GM12891 (cell line): ENCODE results near the gene JUN.

Experiments used
- DNase-seq: peaks from one replicate; pipeline ENCODE4 v3.0.0; 2011; ENCODE audit warnings: low spot score; ENCODE audit not compliant: insufficient read length
- FAIRE-seq: peaks from 2 replicates; lab custom pipeline; 2011; peaks lifted over from hg19 to GRCh38; lab: Jason Lieb, UNC
- PAX5 ChIP-seq: IDR thresholded peaks from 2 replicates; pipeline ENCODE4 v1.6.1; 2011; ENCODE audit warnings: low read length, moderate library complexity, mild to moderate bottlenecking; ENCODE audit not compliant: insufficient read depth, severe bottlenecking
- POLR2A ChIP-seq: IDR thresholded peaks from 2 replicates; pipeline ENCODE4 v1.6.1; 2011; ENCODE audit warnings: low read depth, low read length, control low read depth
- POLR2AphosphoS5 ChIP-seq: IDR thresholded peaks from 2 replicates; pipeline ENCODE4 v1.6.1; 2011; ENCODE audit warnings: low read depth, low read length, control low read depth
- POU2F2 ChIP-seq: IDR thresholded peaks from 2 replicates; pipeline ENCODE4 v1.6.1; 2011; ENCODE audit warnings: low read depth, mild to moderate bottlenecking, control low read depth, low read length, moderate library complexity
- SPI1 ChIP-seq: IDR thresholded peaks from 2 replicates; pipeline ENCODE4 v1.6.1; 2011; ENCODE audit warnings: low read depth, low read length, control low read depth
- TAF1 ChIP-seq: IDR thresholded peaks from 2 replicates; pipeline ENCODE4 v1.6.1; 2011; ENCODE audit warnings: low read depth, low read length, control low read depth

Gene JUN

GRCh38 chr1:58796416-58796815, 12.6 kb upstream of the JUN start:
- TF ChIP-seq PAX5 (no peak), POU2F2 (no peak), POLR2A (no peak), TAF1 (no peak), POLR2AphosphoS5 (no peak), SPI1 (no peak)

GRCh38 chr1:58794585-58794984, 10.7 kb upstream of the JUN start:
- TF ChIP-seq PAX5 (no peak), SPI1 (no peak), TAF1 (no peak), POLR2A (no peak), POLR2AphosphoS5 (no peak), POU2F2 (no peak)
- FAIRE-seq (no peak), DNase-seq (no peak)

More at GRCh38 chr1:58796416-58796815, 12.6 kb upstream of the JUN start:
- no peak for DNase-seq
- FAIRE-seq, result no peak

GRCh38 chr1:58792846-58793245, 9.0 kb upstream of the JUN start:
- FAIRE-seq, result no peak
- no peak for DNase-seq
- TF ChIP-seq POLR2AphosphoS5 (no peak), TAF1 (no peak), POU2F2 (no peak), PAX5 (no peak), SPI1 (no peak), POLR2A (no peak)

GRCh38 chr1:58791106-58791505, 7.3 kb upstream of the JUN start:
- no peak for TF ChIP-seq POLR2A
- no peak for TF ChIP-seq SPI1
- FAIRE-seq, result no peak
- no peak for DNase-seq

- DNase-seq (no peak), FAIRE-seq (no peak)
- TF ChIP-seq SPI1, result no peak
- no peak for TF ChIP-seq POLR2AphosphoS5
- TF ChIP-seq PAX5, result no peak
- TF ChIP-seq TAF1, result no peak
- no peak for TF ChIP-seq POU2F2
- TF ChIP-seq POLR2A, result no peak
Measured at GRCh38 chr1:58789996-58790660, 6.3 kb upstream of the JUN start.

GRCh38 chr1:58789322-58789856, 5.5 kb upstream of the JUN start:
- DNase-seq (no peak), FAIRE-seq (no peak)
- TF ChIP-seq PAX5, result no peak
- no peak for TF ChIP-seq POU2F2
- TF ChIP-seq POLR2AphosphoS5, result no peak
- no peak for TF ChIP-seq POLR2A
- TF ChIP-seq TAF1, result no peak
- TF ChIP-seq SPI1, result no peak

- TF ChIP-seq PAX5 (no peak), POLR2AphosphoS5 (no peak), POU2F2 (no peak), SPI1 (no peak), TAF1 (no peak), POLR2A (no peak)
- no peak for FAIRE-seq
- no peak for DNase-seq
Measured at GRCh38 chr1:58788259-58788658, 4.4 kb upstream of the JUN start.

- TF ChIP-seq POLR2AphosphoS5, result no peak
- TF ChIP-seq TAF1, result no peak
- TF ChIP-seq POLR2A, result no peak
- TF ChIP-seq SPI1, result no peak
- no peak for TF ChIP-seq PAX5
- no peak for TF ChIP-seq POU2F2
- FAIRE-seq (no peak), DNase-seq (no peak)
Measured at GRCh38 chr1:58786927-58787245, 3.0 kb upstream of the JUN start.

GRCh38 chr1:58786184-58786926, 2.5 kb upstream of the JUN start:
- TF ChIP-seq POLR2AphosphoS5, result no peak
- TF ChIP-seq PAX5, result no peak
- TF ChIP-seq TAF1, result no peak
- no peak for TF ChIP-seq POLR2A
- no peak for TF ChIP-seq POU2F2
- no peak for TF ChIP-seq SPI1
- FAIRE-seq, result no peak
- DNase-seq, result no peak
